ENCODE results near the gene TLR10.

DNA sequence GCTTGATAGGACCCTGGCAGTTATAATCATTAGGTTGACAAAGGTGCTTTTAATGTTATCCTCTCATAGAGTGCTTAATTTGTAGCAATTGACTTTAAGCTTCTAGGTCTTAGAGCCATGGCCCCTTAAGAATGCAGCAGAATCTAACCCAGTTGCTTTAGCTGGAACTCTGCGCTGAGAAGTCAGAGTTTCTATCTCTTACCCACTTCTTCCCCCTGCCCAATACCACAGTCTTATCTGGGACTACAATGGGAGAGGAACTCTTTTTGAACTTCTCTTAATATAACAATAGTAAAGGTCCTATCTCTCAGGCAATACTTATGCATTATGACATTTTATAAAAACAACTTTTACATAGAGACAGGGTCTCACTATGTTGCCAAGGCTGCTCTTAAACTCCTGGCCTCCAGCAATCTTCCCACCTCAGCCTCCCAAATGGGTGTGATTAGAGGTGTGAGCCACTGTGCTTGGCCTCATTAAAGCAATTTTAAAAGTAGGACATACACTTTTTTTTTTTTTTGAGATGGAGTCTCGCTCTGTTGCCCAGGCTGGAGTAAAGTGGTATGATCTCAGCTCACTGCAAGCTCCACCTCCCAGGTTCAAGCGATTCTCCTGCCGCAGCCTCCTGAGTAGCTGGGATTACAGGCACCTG is 1.8 kb downstream of the TLR10 start:
- TF ChIP-seq, protein P1, sequence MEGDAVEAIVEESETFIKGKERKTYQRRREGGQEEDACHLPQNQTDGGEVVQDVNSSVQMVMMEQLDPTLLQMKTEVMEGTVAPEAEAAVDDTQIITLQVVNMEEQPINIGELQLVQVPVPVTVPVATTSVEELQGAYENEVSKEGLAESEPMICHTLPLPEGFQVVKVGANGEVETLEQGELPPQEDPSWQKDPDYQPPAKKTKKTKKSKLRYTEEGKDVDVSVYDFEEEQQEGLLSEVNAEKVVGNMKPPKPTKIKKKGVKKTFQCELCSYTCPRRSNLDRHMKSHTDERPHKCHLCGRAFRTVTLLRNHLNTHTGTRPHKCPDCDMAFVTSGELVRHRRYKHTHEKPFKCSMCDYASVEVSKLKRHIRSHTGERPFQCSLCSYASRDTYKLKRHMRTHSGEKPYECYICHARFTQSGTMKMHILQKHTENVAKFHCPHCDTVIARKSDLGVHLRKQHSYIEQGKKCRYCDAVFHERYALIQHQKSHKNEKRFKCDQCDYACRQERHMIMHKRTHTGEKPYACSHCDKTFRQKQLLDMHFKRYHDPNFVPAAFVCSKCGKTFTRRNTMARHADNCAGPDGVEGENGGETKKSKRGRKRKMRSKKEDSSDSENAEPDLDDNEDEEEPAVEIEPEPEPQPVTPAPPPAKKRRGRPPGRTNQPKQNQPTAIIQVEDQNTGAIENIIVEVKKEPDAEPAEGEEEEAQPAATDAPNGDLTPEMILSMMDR (IDR thresholded peaks at IDR 0.05): no peak
- TF ChIP-seq POLR2A (IDR thresholded peaks at IDR 0.05): no peak

All from ovary (tissue), 3 donors.